HG03280 (cell line): Measurements from ENCODE around the gene ATG2A.

Source experiments
- ATAC-seq: cut with Tn5 transposase; IDR thresholded peaks from one replicate; pipeline ENCODE4 v1.9.1; 2021; ENCODE audit warnings: mild to moderate bottlenecking, moderate library complexity; ENCODE audit not compliant: unreplicated experiment

ATG2A gene

DNA sequence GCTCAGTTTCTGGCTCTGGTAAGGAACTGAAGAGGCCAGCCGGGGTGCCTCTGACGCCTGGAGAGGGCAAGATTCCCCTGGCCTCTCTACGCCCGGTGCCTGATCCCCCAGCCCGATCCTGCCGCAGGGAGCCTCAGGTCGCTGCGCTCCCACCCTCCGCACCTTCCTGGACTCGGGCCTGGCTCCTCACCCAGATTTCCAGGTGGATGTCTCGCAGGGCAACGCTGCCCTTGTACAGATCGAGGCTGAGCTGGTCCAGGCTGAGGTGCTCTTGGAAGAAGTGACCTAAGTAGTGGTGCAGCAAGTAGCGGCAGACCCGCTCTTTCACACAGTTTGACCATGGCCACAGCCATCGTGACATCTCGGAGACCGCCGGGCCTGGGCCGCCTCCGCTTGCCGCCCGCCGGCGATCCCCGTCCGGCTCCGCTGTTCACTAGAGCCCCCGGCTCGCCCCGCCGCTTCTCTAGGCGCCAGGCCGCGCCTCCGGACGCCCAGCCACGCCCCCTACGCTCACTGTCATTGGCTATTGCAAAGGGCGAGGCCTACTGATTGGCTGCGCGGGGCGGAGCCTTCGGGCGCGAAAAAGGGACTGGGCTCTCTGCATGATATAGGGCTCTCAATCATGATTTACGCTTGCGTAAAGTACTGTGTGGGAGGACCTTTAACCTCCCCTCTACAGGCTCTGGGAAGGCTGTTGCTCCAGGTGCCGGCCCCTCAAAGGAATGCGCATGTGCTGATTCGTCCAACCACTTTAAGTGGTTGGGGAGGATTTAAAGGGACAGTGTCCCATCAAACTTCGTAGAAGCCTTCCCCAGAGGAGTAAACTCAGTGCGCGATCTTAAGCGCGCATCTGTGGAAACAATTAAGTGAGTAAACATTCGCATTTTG, at the start of gene ATG2A:
TSS of gene ATG2A (minus strand) at position 435 of the 888 bp plus-strand sequence. CDS start at position 361, 74 bp downstream.
- peak; percentile 94 for ATAC-seq

DNA sequence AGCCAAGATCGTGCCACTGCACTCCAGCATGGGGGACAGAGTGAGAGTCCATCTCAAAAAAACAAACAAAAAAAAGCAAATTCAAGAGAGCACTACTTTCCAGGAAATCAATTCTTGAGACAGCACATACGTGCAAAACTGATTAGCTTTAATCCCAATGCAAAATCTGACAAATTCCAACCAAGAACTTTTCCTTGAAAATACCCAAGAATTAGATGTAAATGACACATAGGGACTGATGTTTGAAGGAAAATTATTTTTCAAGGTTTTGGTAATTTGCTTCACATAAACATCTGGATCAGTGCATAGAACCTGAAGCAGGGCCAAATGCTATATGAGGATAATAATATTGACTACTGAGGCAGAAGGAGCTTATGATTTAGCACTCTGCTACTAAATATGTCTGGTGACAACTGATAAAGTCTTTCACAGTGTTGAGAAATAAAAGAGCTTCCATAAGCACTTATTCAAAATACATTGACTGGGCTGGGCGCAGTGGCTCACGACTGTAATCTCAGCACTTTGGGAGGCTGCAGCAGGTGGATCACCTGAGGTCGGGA, 46.1 kb upstream of the ATG2A start:
- no peak for ATAC-seq

DNA sequence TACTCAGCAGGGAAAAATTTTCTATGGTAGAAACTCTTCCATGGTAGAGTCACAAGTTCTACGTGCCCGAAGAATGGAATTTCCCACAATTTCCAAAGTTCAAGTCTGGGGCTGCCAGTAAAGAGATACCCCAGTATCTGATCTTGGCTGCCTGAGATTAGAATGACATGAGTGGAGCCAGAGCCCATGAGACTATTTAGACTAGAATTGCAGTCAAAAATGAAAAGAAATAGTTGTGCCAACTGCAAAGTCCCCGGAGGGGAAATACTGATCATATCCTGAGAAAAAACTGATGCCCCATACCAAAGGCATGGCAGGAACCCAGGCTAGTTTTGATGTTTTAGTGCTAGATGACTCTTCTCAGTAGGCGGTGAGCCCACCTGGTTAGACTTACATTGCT, 43.7 kb upstream of the ATG2A start:
- no peak for ATAC-seq

DNA sequence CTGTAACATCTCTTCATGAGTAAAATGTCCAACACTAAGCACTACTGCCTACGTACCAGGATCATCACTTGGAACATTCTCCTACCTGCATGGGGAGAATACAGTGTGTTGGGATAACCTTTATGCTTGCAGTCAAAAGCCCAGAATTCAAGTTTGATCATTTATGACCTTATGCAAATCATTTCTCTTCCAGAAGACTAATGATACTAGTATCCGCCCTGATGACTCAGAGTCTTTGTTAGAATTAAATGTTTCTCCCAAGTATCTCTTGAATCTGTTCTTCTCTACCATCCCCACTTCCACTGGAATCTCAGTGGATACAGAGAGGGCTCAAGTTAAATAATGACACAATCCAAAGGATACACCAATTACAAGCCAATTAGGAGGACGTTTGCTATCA, 42.5 kb upstream of the ATG2A start:
- ATAC-seq, result no peak

DNA sequence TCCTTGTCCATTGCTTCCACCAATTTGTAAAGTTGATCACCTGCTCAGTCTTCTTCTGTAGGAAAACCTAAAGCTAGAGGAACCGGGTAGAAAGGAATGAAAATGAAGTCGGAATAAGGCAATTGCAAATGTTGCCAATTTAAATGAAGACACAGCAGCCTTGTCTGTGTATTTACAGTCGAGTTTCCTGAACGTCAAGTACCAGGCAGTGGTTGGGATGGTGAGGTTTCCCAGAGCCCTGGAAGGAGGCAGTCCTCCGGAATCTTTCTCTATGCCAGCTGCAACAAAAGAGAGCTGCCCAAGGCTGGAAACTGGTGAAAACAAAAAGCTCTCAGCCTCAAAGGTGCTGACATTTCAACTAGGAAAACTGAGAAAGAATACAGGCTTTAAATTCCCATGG, 37.2 kb upstream of the ATG2A start:
- ATAC-seq, result no peak

DNA sequence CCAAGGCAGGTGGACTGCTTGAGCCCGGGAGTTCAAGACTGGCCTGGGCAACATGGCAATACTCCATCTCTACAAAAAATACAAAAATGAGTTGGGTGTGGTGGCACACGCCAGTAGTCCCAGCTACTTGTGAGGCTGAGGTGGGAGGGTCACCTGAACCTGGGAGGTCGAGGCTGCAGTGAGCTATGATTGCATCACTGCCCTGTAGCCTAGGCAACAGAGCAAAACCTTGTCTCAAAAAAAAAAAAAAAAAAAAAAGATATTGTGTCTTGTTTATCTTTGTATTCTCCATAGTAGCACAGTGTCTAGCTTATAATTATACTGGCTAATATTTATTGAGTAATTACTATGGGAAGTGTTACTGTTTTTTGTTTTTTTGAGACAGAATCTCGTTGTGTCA, 34.5 kb upstream of the ATG2A start:
- no peak for ATAC-seq

DNA sequence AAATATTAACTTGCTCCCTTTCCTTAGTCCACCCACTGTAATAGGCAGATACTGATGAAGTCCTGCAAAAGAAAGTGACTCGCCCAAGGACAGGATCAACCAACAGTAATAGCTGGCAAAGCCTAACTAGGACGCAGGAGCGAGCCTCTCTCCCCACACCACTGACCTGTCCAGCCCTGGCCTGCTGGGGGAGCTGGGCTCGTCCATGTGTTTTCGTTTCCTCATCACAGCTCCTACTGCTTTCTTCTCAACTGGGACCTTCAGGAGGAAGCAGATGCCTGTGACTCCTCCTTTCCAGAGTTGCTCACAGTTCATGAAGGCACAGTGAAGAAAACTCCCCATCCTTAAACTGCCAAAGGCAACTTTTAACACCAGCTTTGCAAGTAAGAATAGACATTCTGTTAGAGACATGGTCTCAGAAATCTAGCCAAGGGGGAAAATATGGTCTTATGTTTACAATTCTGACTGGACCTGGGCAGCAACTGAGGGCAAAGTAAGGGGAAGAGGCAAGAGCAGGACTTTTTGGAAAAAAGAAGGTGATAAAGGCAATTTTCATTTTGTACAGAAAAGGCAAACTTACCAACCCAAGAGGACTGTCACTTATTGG, 30.3 kb upstream of the ATG2A start:
- no peak for ATAC-seq

DNA sequence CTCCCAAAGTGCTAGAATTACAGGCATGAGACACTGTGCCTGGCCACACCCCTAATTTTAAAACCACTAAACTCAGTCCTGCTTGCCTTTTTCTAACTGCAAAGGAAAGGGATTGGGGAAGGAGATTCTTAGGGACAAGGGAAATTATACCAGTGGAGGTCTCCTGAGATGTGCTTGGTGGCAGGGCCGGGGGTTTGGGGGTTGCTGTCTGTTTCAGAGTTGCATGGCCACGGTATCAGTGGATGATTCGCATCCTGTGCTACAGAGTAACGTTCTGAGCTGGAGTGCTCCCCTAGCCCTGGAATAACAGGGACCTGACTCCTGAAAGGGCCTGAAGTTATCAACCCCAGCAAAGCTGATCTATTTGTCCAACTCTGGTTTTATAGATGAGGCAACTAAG, 19.5 kb upstream of the ATG2A start:
- ATAC-seq, result no peak

DNA sequence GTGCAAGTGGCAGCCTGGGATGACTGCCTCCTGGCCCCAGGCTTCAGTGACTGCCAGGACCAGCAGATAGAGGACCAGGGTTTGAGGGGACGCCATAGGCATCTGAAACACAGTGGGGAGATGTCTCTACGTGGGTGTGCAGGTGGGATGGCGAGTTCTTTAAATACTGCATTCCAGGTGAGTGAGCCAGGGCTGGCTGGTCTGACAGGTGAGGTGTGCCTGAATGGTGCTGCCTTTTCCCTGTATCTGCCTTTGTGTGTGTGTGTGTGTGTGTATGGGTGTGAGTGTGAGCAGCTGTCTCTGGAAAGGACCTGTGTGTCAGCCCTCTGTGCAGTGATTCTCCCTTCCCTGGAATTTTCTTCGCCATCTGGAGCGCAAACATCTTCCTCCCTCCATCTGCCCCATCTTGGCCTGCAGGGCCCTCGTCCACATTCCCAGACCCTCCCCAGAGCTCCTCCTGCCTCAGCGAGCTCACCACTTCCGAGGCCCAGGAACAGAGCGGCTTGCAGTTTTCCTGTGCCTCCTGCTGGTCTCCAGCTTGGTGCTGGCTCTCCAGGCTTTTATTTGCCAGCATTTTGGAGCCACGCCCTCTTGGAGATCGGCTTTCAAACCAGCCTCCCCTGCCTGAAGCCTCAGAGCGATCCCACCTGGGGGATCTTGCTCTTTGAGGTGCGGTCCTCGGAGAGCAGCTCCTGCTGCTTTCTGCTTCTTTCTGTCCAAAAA, 18.5 kb upstream of the ATG2A start, which contains the start of gene GPHA2:
TSS of gene GPHA2 (minus strand) at position 535 of the 723 bp plus-strand sequence. CDS start at position 102, 433 bp downstream.
- no peak for ATAC-seq

DNA sequence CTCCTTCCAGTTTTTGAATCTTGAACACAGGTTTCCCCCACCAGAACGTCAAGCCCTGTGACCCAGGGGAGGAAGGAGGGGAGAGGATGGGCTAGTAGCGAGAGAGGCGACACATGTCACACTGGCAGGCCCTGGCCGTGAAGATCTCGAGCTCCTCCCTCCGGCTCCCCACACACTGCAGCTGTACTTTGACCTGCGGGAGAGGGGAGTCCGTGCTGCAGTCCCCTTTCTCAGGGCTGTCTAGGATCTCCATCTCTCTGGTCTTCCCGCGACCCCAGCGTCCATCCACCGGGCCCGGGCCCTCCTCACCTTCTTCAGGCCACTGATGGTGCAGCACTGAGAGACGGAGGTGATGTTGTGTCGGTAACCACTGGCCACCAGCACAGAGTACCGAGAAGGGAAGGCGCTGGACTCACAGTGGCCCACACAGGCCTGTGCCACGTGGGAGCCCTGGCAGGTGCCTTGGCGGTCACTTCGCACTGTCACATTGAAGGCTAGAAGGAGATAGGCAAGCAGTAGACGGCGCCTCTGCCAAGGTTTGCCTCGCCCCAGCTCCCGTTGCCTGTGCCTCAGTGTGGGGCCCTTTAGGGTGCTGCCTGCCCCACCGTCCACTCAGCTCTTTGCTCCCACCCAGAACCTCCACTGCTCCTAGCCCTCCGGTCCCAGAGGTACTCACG, 17.8 kb upstream of the ATG2A start:
- ATAC-seq, result no peak

DNA sequence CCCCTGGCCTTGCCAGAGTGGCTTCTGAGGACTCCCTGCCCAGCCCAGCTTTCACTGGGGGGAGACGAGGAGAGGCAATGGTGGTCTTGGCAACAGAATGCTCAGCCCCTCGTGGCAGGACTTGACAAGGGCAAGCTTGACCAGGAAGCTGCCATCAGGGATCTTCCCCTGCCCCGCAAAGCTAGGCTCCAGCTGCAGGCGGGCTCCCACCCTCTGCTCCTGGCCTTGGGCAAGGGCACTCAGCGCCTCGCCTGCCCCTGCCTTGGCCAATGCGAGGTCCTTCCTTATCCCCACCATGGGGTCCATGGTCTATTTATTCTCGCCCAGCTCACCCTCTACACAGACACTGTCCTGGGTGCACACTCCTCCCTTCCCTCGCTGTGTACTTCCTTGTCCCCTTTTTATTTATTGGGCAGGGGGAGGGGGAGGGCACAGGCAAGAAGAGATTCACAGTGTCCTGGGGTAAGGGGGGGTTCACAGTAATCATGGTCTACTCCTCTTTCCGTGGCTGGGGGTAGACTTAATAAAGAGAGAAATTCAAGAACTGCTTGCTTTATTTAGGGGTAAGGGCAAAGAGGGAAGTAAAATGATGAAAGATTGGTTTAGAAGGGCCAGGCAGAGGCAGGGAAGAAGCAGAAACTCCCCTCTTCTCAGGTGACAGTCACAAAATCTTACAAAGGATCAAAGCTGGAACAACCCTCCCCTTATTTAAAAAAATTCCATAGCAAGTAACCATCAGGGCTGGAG, 17.1 kb upstream of the ATG2A start:
- no peak for ATAC-seq

DNA sequence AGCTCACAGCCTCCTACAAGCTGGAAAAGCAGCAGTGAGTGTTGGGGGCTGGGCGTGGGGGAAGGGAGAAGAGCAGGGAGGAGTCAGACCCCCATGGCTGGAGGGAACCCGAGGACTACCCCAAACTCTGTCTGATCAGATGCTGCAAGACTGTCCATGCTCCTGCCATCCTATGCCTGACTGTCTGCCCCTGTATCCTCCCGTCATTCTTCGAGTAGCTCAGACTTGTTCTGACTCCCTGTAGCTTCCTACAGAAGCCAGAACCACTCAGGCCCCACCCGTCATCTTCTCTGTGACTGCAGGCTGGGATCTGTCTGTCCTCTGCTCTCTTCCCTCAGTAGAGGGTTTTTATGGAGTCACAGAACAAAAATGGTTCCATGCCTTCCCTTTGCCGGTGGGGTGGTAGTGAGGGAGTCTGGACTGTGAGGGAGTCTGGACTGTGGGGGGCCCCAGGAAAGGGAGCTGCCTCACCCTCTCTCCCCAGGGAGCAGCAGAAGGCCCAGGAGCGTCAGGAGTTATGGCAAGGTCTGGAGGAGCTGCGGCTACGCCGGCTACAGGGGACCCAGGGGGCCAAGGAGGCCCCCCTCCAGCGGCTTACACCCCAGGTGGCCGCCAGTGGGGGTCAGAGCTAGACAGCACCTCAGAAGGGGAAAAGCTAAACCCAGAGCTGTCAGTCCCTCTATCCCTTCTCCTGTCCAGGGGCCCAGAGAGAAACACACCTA, 16.4 kb upstream of the ATG2A start:
- ATAC-seq, result no peak

DNA sequence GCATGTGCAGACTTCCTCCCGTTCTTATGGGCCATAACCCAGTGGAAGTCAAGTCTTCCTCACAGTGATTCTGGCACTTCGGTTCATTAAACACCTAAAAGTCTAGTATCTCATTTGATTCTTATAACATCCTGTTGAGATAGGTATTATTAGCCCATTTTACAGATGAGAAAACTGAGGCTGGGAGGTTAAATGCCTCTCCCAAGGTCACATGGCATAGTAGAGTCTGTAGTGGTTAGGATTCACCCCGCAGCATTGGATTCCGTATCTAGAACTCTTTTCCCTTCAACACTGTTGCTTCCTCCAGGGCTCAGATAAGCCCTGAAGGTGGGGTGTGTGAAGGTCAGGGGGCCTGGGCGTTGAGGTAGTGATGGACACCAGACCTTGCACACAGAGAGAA, 15.3 kb upstream of the ATG2A start:
- ATAC-seq, result no peak

DNA sequence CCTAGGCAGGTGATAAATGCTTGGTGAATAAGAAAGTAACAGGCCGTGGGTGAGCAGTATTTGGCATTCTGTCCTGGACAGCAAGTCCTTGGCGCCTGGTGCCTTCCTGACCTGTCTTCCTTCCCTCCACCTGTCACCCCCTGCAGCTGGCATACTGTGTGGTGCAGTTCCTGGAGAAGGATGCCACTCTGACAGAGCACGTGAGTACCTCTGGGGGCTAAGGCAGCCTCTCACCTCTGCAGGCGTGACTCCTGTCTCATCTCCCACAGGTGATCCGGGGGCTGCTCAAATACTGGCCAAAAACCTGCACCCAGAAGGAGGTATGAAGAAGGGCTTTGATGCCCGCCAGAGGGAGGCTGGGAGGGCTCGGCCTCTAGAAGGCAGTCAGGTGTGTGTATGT, 14.3 kb upstream of the ATG2A start:
- no peak for ATAC-seq

DNA sequence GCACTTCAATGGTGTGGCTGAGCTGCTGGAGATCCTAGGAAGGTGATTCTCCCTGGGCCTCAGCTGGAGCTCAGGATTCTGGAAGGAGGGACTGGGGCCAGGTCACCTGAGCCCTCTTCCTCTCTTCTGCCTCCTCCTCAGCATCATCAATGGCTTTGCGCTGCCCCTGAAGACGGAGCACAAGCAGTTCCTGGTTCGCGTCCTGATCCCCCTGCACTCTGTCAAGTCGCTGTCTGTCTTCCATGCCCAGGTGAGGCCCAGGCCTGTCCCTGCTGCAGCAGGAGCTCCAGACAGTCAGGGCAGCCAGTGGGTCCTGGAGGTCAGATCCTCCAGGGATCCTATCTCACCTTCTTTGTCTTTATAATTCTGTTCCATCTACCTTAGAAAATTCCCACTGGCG, 13.3 kb upstream of the ATG2A start:
- no peak for ATAC-seq

DNA sequence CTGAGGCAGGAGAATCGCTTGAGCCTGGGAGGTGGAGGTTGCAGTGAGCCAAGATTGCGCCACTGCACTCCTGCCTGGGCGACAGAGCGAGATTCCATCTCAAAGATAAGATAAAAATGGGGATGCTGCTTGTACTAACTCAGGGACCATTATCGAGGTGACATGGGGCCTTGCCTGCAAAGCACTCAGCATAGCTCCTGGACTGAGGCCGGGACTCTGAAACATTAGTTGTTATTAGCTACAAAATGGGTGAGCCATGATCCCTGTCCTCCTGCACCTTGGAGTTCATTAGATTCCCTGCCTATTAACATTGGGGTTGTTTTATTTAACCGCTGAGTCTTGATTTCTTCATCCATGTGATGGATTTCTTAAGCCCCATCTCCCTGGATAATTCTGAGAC, 12.6 kb upstream of the ATG2A start:
- no peak for ATAC-seq

DNA sequence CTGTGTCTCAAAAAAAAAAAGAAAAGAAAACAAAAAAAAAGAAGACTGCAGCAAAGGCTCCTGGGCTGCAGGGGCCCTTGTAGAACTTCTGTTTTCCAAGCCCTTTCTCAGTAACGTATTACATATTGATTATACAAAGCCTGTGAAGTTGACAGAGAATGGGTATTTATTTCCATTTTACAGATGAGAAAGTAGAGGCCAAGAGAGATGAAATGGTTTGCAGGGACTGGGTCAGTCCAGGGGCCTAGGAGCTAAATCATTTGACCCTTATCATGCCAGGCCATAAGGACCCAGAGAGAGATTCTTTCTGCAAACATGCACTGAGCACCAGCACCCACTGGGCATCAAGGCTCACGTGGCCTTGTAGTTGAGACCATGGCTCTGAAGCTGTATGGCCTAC, 11.9 kb upstream of the ATG2A start:
- ATAC-seq, result no peak

DNA sequence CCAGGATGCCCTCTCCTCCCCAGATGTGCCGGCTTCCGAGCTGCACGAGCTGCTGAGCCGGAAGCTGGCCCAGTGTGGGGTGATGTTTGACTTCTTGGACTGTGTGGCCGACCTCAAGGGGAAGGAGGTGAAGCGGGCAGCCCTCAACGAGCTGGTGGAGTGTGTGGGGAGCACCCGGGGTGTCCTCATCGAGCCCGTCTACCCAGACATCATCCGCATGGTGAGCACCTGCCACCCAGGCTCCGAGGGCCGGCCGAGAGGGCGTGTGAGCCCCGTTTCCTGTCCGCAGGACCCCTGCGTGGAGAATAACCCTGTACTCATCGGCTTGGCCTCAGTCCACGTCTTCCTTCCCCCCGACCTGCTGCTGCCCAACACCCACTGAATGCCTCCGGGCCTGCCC, 9.7 kb upstream of the ATG2A start:
- ATAC-seq, result no peak
